Suprapubic skin (tissue), 4 donors: ENCODE results near the gene RERE.

Experiments
- EP300 ChIP-seq: sonication (generic); formaldehyde crosslinking; IDR thresholded peaks from one replicate; pipeline ENCODE4 v1.6.1; 2017; ENCODE audit warnings: antibody characterized with exemption
- POLR2A ChIP-seq, 2 donors: fragments of 450-650 bp; IDR thresholded peaks; one replicate each; pipeline ENCODE4 v1.6.1; 2017; ENCODE audit warnings: antibody characterized with exemption in 2 of 2, mild to moderate bottlenecking in 2 of 2, moderate library complexity in 2 of 2
- POLR2AphosphoS5 ChIP-seq, 3 donors: sonication (generic); formaldehyde crosslinking; IDR thresholded peaks; one replicate each; pipeline ENCODE4 v1.6.1; 2017; ENCODE audit warnings: antibody characterized with exemption in 3 of 3
- TF ChIP-seq, protein P1 (sequence below), 2 donors: fragments of 200-600 bp in 1 of 2; fragments of 450-650 bp in 1 of 2; sonication (generic) in 1 of 2; IDR thresholded peaks; one replicate each; pipeline ENCODE4 v1.5.1; 2016 to 2019; ENCODE audit warnings: antibody characterized with exemption in 2 of 2, mild to moderate bottlenecking in 1 of 2, moderate library complexity in 1 of 2

- TF ChIP-seq POLR2A (IDR thresholded peaks at IDR 0.05), result no peak
- TF ChIP-seq, protein P1, sequence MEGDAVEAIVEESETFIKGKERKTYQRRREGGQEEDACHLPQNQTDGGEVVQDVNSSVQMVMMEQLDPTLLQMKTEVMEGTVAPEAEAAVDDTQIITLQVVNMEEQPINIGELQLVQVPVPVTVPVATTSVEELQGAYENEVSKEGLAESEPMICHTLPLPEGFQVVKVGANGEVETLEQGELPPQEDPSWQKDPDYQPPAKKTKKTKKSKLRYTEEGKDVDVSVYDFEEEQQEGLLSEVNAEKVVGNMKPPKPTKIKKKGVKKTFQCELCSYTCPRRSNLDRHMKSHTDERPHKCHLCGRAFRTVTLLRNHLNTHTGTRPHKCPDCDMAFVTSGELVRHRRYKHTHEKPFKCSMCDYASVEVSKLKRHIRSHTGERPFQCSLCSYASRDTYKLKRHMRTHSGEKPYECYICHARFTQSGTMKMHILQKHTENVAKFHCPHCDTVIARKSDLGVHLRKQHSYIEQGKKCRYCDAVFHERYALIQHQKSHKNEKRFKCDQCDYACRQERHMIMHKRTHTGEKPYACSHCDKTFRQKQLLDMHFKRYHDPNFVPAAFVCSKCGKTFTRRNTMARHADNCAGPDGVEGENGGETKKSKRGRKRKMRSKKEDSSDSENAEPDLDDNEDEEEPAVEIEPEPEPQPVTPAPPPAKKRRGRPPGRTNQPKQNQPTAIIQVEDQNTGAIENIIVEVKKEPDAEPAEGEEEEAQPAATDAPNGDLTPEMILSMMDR (IDR thresholded peaks at IDR 0.05), result no peak
- TF ChIP-seq POLR2AphosphoS5 (IDR thresholded peaks at IDR 0.05), result no peak
- no peak for TF ChIP-seq EP300
Observed at GRCh38 chr1:8717148-8717547, 100.3 kb downstream of the RERE start.
